ENCODE data around the gene LRWD1.

LRWD1 gene

GRCh38 chr7:102464577-102465280, at the start of gene LRWD1, which contains the start of gene ALKBH4:
TSS of gene LRWD1 (plus strand) at chr7:102464984. CDS start at chr7:102465081, 97 bp downstream.
TSS of gene ALKBH4 (minus strand) at chr7:102464863. CDS start at chr7:102464836, 27 bp downstream.
- DNase-seq = peak; percentile 95

- no peak for DNase-seq
Observed at GRCh38 chr7:102415685-102416225, 49.0 kb upstream of the LRWD1 start.

GRCh38 chr7:102416406-102416805, 48.4 kb upstream of the LRWD1 start:
- DNase-seq = no peak

GRCh38 chr7:102417105-102417504, 47.7 kb upstream of the LRWD1 start:
- DNase-seq = no peak

GRCh38 chr7:102418592-102418991, 46.2 kb upstream of the LRWD1 start:
- no peak for DNase-seq

GRCh38 chr7:102421706-102422240, 43.0 kb upstream of the LRWD1 start:
- no peak for DNase-seq

GRCh38 chr7:102424129-102424551, 40.6 kb upstream of the LRWD1 start:
- DNase-seq = no peak

GRCh38 chr7:102424787-102425218, 40.0 kb upstream of the LRWD1 start:
- no peak for DNase-seq

GRCh38 chr7:102425639-102426267, 39.0 kb upstream of the LRWD1 start:
- DNase-seq = peak; percentile 54

GRCh38 chr7:102426268-102427018, 38.3 kb upstream of the LRWD1 start:
- no peak for DNase-seq

- no peak for DNase-seq
Observed at GRCh38 chr7:102427019-102427405, 37.8 kb upstream of the LRWD1 start.

GRCh38 chr7:102429141-102429899, 35.5 kb upstream of the LRWD1 start:
- no peak for DNase-seq

- no peak for DNase-seq
Observed at GRCh38 chr7:102431617-102432298, 33.0 kb upstream of the LRWD1 start.

GRCh38 chr7:102432442-102433218, 32.2 kb upstream of the LRWD1 start:
- peak; percentile 60 for DNase-seq

GRCh38 chr7:102433219-102434038, 31.4 kb upstream of the LRWD1 start, which contains the start of gene ORAI2:
TSS of gene ORAI2 (plus strand) at chr7:102433575. CDS start at chr7:102438957, 5,382 bp downstream.
- DNase-seq = peak; percentile 88

- DNase-seq = no peak
Observed at GRCh38 chr7:102434039-102434486, 30.7 kb upstream of the LRWD1 start.

- no peak for DNase-seq
Observed at GRCh38 chr7:102436118-102436517, 28.7 kb upstream of the LRWD1 start.

GRCh38 chr7:102439963-102440795, 24.6 kb upstream of the LRWD1 start:
- no peak for DNase-seq
